Nephron progenitor cell (in vitro differentiated cells): ENCODE measurements around the gene SMARCAL1.

Experiments
- DNase-seq: peaks from one replicate; pipeline ENCODE4 v3.0.0; 2021
- H3K27ac Mint-ChIP-seq: 2 replicates; pipeline ENCODE4 v1.8.0; 2021; ENCODE audit warnings: mild to moderate bottlenecking, moderate library complexity, mixed read lengths
- H3K27me3 Mint-ChIP-seq: 2 replicates; pipeline ENCODE4 v1.8.0; 2021; ENCODE audit warnings: mild to moderate bottlenecking, low read depth, mixed read lengths; ENCODE audit not compliant: poor library complexity
- H3K36me3 Mint-ChIP-seq: 2 replicates; pipeline ENCODE4 v1.8.0; 2021; ENCODE audit warnings: low read depth, mixed read lengths
- H3K4me1 Mint-ChIP-seq: 2 replicates; pipeline ENCODE4 v1.8.0; 2021; ENCODE audit warnings: mixed read lengths
- H3K4me3 Mint-ChIP-seq: 2 replicates; pipeline ENCODE4 v1.8.0; 2021; ENCODE audit warnings: mild to moderate bottlenecking, moderate library complexity, mixed read lengths
- H3K9me3 Mint-ChIP-seq: 2 replicates; pipeline ENCODE4 v1.8.0; 2021; ENCODE audit warnings: mild to moderate bottlenecking, moderate library complexity, mixed read lengths
- CTCF ChIP-seq: fragments of 200-600 bp; sonication (generic); IDR thresholded peaks from 2 replicates; pipeline ENCODE4 v1.5.0; 2021; ENCODE audit warnings: antibody characterized with exemption

The SMARCAL1 gene

DNA sequence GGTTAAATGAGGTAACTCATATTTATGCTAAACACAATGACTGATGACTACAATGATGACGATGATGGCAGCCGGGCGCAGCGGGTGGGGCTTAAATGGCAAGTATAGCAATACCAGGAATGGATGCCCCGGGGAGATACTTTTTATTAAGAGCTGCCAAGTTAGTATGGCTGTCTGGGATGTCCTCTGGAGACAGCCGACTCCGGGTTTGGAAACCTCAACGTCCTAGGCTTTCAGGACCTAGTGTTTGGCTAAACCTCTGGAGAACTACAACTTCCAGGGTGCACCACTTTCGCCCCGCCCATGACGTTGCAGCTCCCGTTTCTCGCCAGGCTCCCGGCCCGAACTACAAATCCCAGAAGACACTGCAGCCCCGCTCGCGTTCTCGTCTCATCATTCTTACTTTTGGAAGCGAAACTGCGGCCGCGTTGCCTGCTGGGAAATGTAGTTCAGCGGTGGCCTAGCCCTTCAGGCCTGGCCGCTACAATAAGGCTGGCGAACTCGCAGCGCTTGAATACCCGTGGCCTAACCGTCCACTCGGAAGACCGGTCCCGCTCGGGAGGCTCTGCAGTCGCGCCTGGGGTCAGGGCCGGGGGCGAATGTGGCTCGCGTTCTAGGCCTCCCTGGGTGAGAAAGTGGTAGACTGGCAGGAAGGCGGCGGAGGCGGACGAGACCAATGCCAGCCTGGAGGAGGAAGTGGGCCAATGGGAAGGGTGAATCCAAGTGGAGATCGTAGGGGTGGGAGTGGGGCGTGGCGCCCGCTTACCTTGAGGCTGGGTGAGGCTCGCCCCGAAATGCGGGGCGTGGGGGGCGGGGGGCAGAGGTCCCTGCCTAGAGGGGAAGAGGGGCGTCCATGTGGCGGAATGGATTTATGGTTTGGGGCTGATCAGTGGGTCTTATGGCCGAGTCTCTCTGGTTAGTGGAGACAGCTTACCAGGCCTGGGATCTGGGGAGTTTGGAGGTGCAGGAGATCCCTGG, at the start of gene SMARCAL1:
Gene SMARCAL1 (plus strand): TSS at position 463 of the 978 bp plus-strand sequence. CDS start 2,221 bp downstream, outside the sequence.
- TF ChIP-seq CTCF, result no peak
- Mint-ChIP-seq H3K4me1 (peaks cover 19% of the 10 kb centered on the region), H3K9me3 (no peaks in the 10 kb centered on the region), H3K27me3 (no peaks in the 10 kb centered on the region), H3K4me3 (peak within 1 kb of the TSS; percentile 93), H3K36me3 (peaks cover 25% of the 10 kb centered on the region), H3K27ac (peak within 1 kb of the TSS; percentile 93)
- peak; percentile 99 for DNase-seq

GRCh38 chr2:216362730-216363129, 49.6 kb upstream of the SMARCAL1 start:
- H3K36me3 Mint-ChIP-seq, result no peaks in the 10 kb centered on the region
- H3K9me3 Mint-ChIP-seq, result no peaks in the 10 kb centered on the region
- no peak for TF ChIP-seq CTCF
- no peak overlapping the region for H3K27ac Mint-ChIP-seq
- H3K4me3 Mint-ChIP-seq, result no peak overlapping the region
- H3K27me3 Mint-ChIP-seq, result peaks cover 50% of the 10 kb centered on the region
- DNase-seq, result no peak
- no peaks in the 10 kb centered on the region for H3K4me1 Mint-ChIP-seq

- Mint-ChIP-seq H3K9me3 (no peaks in the 10 kb centered on the region), H3K27me3 (peaks cover 55% of the 10 kb centered on the region), H3K4me3 (no peak overlapping the region), H3K36me3 (no peaks in the 10 kb centered on the region), H3K27ac (no peak overlapping the region), H3K4me1 (no peaks in the 10 kb centered on the region)
- TF ChIP-seq CTCF, result no peak
- no peak for DNase-seq
Observed at GRCh38 chr2:216363221-216363620, 49.1 kb upstream of the SMARCAL1 start.

- Mint-ChIP-seq H3K9me3 (no peaks in the 10 kb centered on the region), H3K27ac (no peak overlapping the region), H3K4me1 (peaks cover 2% of the 10 kb centered on the region), H3K4me3 (no peak overlapping the region), H3K27me3 (peaks cover 72% of the 10 kb centered on the region), H3K36me3 (no peaks in the 10 kb centered on the region)
- no peak for TF ChIP-seq CTCF
- DNase-seq, result no peak
Observed at GRCh38 chr2:216365518-216365917, 46.8 kb upstream of the SMARCAL1 start.

GRCh38 chr2:216366777-216367471, 45.4 kb upstream of the SMARCAL1 start:
- H3K27ac Mint-ChIP-seq, result no peak overlapping the region
- no peak for DNase-seq
- TF ChIP-seq CTCF, result no peak
- H3K4me3 Mint-ChIP-seq, result no peak overlapping the region
- peaks cover 77% of the 10 kb centered on the region for H3K27me3 Mint-ChIP-seq
- H3K9me3 Mint-ChIP-seq, result no peaks in the 10 kb centered on the region
- H3K36me3 Mint-ChIP-seq, result no peaks in the 10 kb centered on the region
- H3K4me1 Mint-ChIP-seq, result peaks cover 8% of the 10 kb centered on the region
